Measurements from ENCODE around the gene SLC6A20.

Gene SLC6A20

GRCh38 chr3:45730409-45731154 lies 65.8 kb downstream of the SLC6A20 start:
- no peak for DNase-seq (ENCODE audit: extremely low read depth in 1 of 2, low read depth in 1 of 2)

- DNase-seq (ENCODE audit: extremely low read depth in 1 of 2, low read depth in 1 of 2) = no peak
Observed at GRCh38 chr3:45729614-45730013, 66.7 kb downstream of the SLC6A20 start.

GRCh38 chr3:45724911-45725310 lies 71.4 kb downstream of the SLC6A20 start:
- no peak for DNase-seq (ENCODE audit: extremely low read depth in 1 of 2, low read depth in 1 of 2)

- no peak for DNase-seq (ENCODE audit: extremely low read depth in 1 of 2, low read depth in 1 of 2)
Observed at GRCh38 chr3:45719655-45720487, 76.5 kb downstream of the SLC6A20 start.

GRCh38 chr3:45716790-45717336 lies 79.5 kb downstream of the SLC6A20 start:
- DNase-seq (ENCODE audit: extremely low read depth in 1 of 2, low read depth in 1 of 2) = no peak

GRCh38 chr3:45715945-45716344 lies 80.4 kb downstream of the SLC6A20 start:
- no peak for DNase-seq (ENCODE audit: extremely low read depth in 1 of 2, low read depth in 1 of 2)

GRCh38 chr3:45712434-45713110 lies 83.8 kb downstream of the SLC6A20 start:
- no peak for DNase-seq (ENCODE audit: extremely low read depth in 1 of 2, low read depth in 1 of 2)

- no peak for DNase-seq (ENCODE audit: extremely low read depth in 1 of 2, low read depth in 1 of 2)
Observed at GRCh38 chr3:45711931-45712330, 84.4 kb downstream of the SLC6A20 start.

GRCh38 chr3:45705839-45706808 lies 90.2 kb downstream of the SLC6A20 start:
- no peak for DNase-seq (ENCODE audit: extremely low read depth in 1 of 2, low read depth in 1 of 2)
